Erythroblast (primary cell): ENCODE measurements around the gene CRABP2.

ENCODE experiments used
- DNase-seq, 2 experiments: peaks; one replicate each; lab custom pipeline; 2025; lab: John Stamatoyannopoulos, UW
- GATA1 ChIP-seq: IDR thresholded peaks from 2 replicates; pipeline ENCODE4 v1.6.1; 2011; ENCODE audit warnings: low read depth, mild to moderate bottlenecking, control low read depth, low read length, moderate library complexity
- POLR2A ChIP-seq: IDR thresholded peaks from 2 replicates; pipeline ENCODE4 v1.6.1; 2011; ENCODE audit warnings: mild to moderate bottlenecking, low read length

Gene CRABP2

GRCh38 chr1:156728599-156729462, 23.4 kb upstream of the CRABP2 start, which contains the start of gene ISG20L2:
Gene ISG20L2 (minus strand): TSS chr1:156728766. CDS start chr1:156727652, 1,114 bp downstream.
- TF ChIP-seq GATA1 (no peak), POLR2A (peak; percentile 94)

GRCh38 chr1:156727926-156728598, 22.7 kb upstream of the CRABP2 start, which contains the start of gene METTL25B:
Gene METTL25B (plus strand): TSS chr1:156728469. CDS start chr1:156729105, 636 bp downstream.
- peak; percentile 93 for DNase-seq
- TF ChIP-seq GATA1 (no peak), POLR2A (peak; percentile 55)

More at GRCh38 chr1:156728599-156729462, 23.4 kb upstream of the CRABP2 start, which contains the start of gene ISG20L2:
- DNase-seq, result peak; percentile 99

- DNase-seq, result no peak
- no peak for TF ChIP-seq GATA1
- TF ChIP-seq POLR2A, result no peak
Measured at GRCh38 chr1:156727492-156727891, 22.1 kb upstream of the CRABP2 start.

- TF ChIP-seq GATA1 (no peak), POLR2A (no peak)
- peak; percentile 82 to 85 for DNase-seq
Measured at GRCh38 chr1:156726549-156727226, 21.3 kb upstream of the CRABP2 start.

- peak; percentile 87 to 93 for DNase-seq
- TF ChIP-seq POLR2A, result no peak
- no peak for TF ChIP-seq GATA1
Measured at GRCh38 chr1:156725683-156726280, 20.4 kb upstream of the CRABP2 start.

GRCh38 chr1:156721535-156721934, 16.2 kb upstream of the CRABP2 start:
- TF ChIP-seq GATA1, result no peak
- TF ChIP-seq POLR2A, result no peak

GRCh38 chr1:156721131-156721530, 15.7 kb upstream of the CRABP2 start:
- no peak for DNase-seq
- TF ChIP-seq GATA1 (no peak), POLR2A (no peak)

More at GRCh38 chr1:156721535-156721934, 16.2 kb upstream of the CRABP2 start:
- no peak for DNase-seq

GRCh38 chr1:156717351-156717750, 12.0 kb upstream of the CRABP2 start:
- DNase-seq, result no peak
- TF ChIP-seq GATA1 (no peak), POLR2A (no peak)

- no peak for TF ChIP-seq POLR2A
- TF ChIP-seq GATA1, result no peak
- DNase-seq, result no peak
Measured at GRCh38 chr1:156714830-156715229, 9.4 kb upstream of the CRABP2 start.

- TF ChIP-seq GATA1, result no peak
- no peak for TF ChIP-seq POLR2A
- no peak for DNase-seq
Measured at GRCh38 chr1:156712626-156713025, 7.2 kb upstream of the CRABP2 start.

- TF ChIP-seq POLR2A (no peak), GATA1 (no peak)
- no peak for DNase-seq
Measured at GRCh38 chr1:156711011-156711817, 5.8 kb upstream of the CRABP2 start.
